ENCODE results near the gene POLR1D.
A peak's percentile ranks its signal among the peaks of the same experiment; 100 is the strongest.

The POLR1D gene

GRCh38 chr13:27621116-27621365, 651 bp upstream of the POLR1D start:
- Histone ChIP-seq H3K4me3 (ENCODE audit: low read length) (peak overlapping the region; percentile 91), H3K27ac (ENCODE audit: low read length) (peak overlapping the region; percentile 93), H3K27me3 (ENCODE audit: low read depth, low read length) (no peaks in the 10 kb centered on the region), H3K36me3 (replicated peaks; ENCODE audit: low read depth, low read length) (peaks cover 35% of the 10 kb centered on the region), H3K4me2 (ENCODE audit: low read length) (peak overlapping the region; percentile 84), H3K9me3 (ENCODE audit: insufficient read depth, low read length) (no peaks in the 10 kb centered on the region), H3K4me1 (ENCODE audit: low read length) (peaks cover 46% of the 10 kb centered on the region), H3K79me2 (ENCODE audit: low read length) (peaks cover 96% of the 10 kb centered on the region), H2AFZ (ENCODE audit: low read depth, low read length) (peak overlapping the region; percentile 30), H4K20me1 (ENCODE audit: insufficient read depth, low read length) (peaks cover 61% of the 10 kb centered on the region), H3K9ac (ENCODE audit: low read length) (peak overlapping the region; percentile 85)
- TF ChIP-seq CTCF (IDR thresholded peaks at IDR 0.05; ENCODE audit: low read depth, low read length) (no peak), EZH2phosphoT487 (IDR thresholded peaks at IDR 0.05; ENCODE audit: low read depth) (no peak)

GRCh38 chr13:27622102-27622820, 569 bp downstream of the POLR1D start:
- no peaks in the 10 kb centered on the region for H3K9me3 ChIP-seq (ENCODE audit: insufficient read depth, low read length)
- H3K27ac ChIP-seq (ENCODE audit: low read length): peak overlapping the region; percentile 62
- no peaks in the 10 kb centered on the region for H3K27me3 ChIP-seq (ENCODE audit: low read depth, low read length)
- H4K20me1 ChIP-seq (ENCODE audit: insufficient read depth, low read length): peaks cover 69% of the 10 kb centered on the region
- peak overlapping the region; percentile 57; the same call in 1 of the 2 replicates for H2AFZ ChIP-seq (ENCODE audit: low read depth, low read length)
- H3K4me3 ChIP-seq (ENCODE audit: low read length): peak overlapping the region; percentile 91
- peaks cover 43% of the 10 kb centered on the region for H3K36me3 ChIP-seq (replicated peaks; ENCODE audit: low read depth, low read length)
- peak overlapping the region; percentile 74 for H3K4me2 ChIP-seq (ENCODE audit: low read length)
- peaks cover 96% of the 10 kb centered on the region for H3K79me2 ChIP-seq (ENCODE audit: low read length)
- TF ChIP-seq EZH2phosphoT487 (IDR thresholded peaks at IDR 0.05; ENCODE audit: low read depth): no peak
- no peak for TF ChIP-seq CTCF (IDR thresholded peaks at IDR 0.05; ENCODE audit: low read depth, low read length)
- peak overlapping the region; percentile 92 for H3K9ac ChIP-seq (ENCODE audit: low read length)
- H3K4me1 ChIP-seq (ENCODE audit: low read length): peaks cover 58% of the 10 kb centered on the region

- peak overlapping the region; percentile 74 for H3K4me2 ChIP-seq (ENCODE audit: low read length)
- H3K9me3 ChIP-seq (ENCODE audit: insufficient read depth, low read length): no peaks in the 10 kb centered on the region
- peak overlapping the region; percentile 92; the same call in 1 of the 2 replicates for H3K9ac ChIP-seq (ENCODE audit: low read length)
- TF ChIP-seq EZH2phosphoT487 (IDR thresholded peaks at IDR 0.05; ENCODE audit: low read depth) (no peak), CTCF (IDR thresholded peaks at IDR 0.05; ENCODE audit: low read depth, low read length) (no peak)
- H3K4me3 ChIP-seq (ENCODE audit: low read length): peak overlapping the region; percentile 91
- peaks cover 67% of the 10 kb centered on the region for H4K20me1 ChIP-seq (ENCODE audit: insufficient read depth, low read length)
- H3K4me1 ChIP-seq (ENCODE audit: low read length): peaks cover 60% of the 10 kb centered on the region
- H2AFZ ChIP-seq (ENCODE audit: low read depth, low read length): no peak overlapping the region
- peaks cover 45% of the 10 kb centered on the region for H3K36me3 ChIP-seq (replicated peaks; ENCODE audit: low read depth, low read length)
- peaks cover 96% of the 10 kb centered on the region for H3K79me2 ChIP-seq (ENCODE audit: low read length)
- no peak overlapping the region for H3K27ac ChIP-seq (ENCODE audit: low read length)
- H3K27me3 ChIP-seq (ENCODE audit: low read depth, low read length): no peaks in the 10 kb centered on the region
Measured at GRCh38 chr13:27622881-27623280, 1.2 kb downstream of the POLR1D start.

GRCh38 chr13:27624071-27624470, 2.4 kb downstream of the POLR1D start:
- peaks cover 64% of the 10 kb centered on the region for H4K20me1 ChIP-seq (ENCODE audit: insufficient read depth, low read length)
- no peak overlapping the region for H3K4me3 ChIP-seq (ENCODE audit: low read length)
- H3K4me2 ChIP-seq (ENCODE audit: low read length): no peak overlapping the region

More at GRCh38 chr13:27624071-27624470, 2.4 kb downstream of the POLR1D start:
- no peak overlapping the region for H3K9ac ChIP-seq (ENCODE audit: low read length)
- no peak overlapping the region for H3K27ac ChIP-seq (ENCODE audit: low read length)
- peaks cover 96% of the 10 kb centered on the region for H3K79me2 ChIP-seq (ENCODE audit: low read length)
- H2AFZ ChIP-seq (ENCODE audit: low read depth, low read length): no peak overlapping the region
- peaks cover 53% of the 10 kb centered on the region for H3K36me3 ChIP-seq (replicated peaks; ENCODE audit: low read depth, low read length)
- TF ChIP-seq EZH2phosphoT487 (IDR thresholded peaks at IDR 0.05; ENCODE audit: low read depth): no peak
- TF ChIP-seq CTCF (IDR thresholded peaks at IDR 0.05; ENCODE audit: low read depth, low read length): no peak
- H3K4me1 ChIP-seq (ENCODE audit: low read length): peaks cover 48% of the 10 kb centered on the region
- no peaks in the 10 kb centered on the region for H3K27me3 ChIP-seq (ENCODE audit: low read depth, low read length)
- no peaks in the 10 kb centered on the region for H3K9me3 ChIP-seq (ENCODE audit: insufficient read depth, low read length)

All from OCI-LY3 (cell line).